ENCODE data around the gene DOCK4. TPM values are rescaled to one million over a fixed set of nuclear protein-coding genes. Genes with fewer than 3 reads are reported as not detected.

Gene DOCK4
- total and polyA plus RNA-seq, 2 of the 8 experiments (the other 6 are each of a cell fraction or from before 2014, with no cell fraction given) = 5.1 to 23.6 TPM

DNA sequence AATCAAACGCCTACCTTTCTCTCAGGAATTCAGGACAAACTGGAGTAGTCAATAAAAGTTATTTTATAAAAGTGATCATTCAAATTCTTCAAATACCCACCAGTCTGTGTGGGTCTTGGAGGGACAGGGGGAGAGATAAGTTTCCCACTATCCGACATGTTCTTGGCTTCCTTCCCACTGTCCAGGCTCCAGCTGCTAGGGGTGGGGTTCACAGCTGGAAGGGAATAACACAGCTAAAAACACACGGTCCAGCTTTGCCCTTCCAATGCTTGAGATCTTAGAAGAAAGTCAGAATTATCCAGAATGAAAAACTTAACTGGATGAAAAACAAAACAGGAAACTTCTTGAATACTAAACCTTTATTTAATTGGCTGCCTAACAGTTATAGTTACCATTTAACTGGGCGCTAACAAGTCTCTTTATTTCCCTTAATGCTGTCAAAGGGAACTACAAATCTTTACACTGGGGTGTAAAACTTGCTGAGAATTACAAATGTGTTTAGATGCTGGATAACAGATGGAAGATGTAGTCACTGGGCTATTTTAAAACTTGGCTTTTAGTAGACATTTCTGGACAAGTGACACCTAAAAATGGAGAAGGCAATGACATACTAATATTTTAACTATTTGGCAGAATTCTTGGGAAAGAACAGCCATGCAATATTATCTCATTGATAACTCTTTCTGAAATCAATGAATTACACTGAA lies 471.1 kb downstream of the DOCK4 start (continued):
- TF ChIP-seq PHF8 (conservative IDR thresholded peaks at IDR 0.05; ENCODE audit: low read depth, low read length) (no peak), EP300 (IDR thresholded peaks at IDR 0.05; ENCODE audit: borderline replicate concordance in 1 of 2, low read depth in 2 of 2, low read length in 2 of 2) (no peak), GTF2F1 (IDR thresholded peaks at IDR 0.05; ENCODE audit: borderline replicate concordance, low read depth, low read length) (no peak), RXRA (IDR thresholded peaks at IDR 0.05; ENCODE audit: insufficient read depth, low read depth, low read length) (no peak)

Measured in H1 (cell line).